22Rv1 (cell line): ENCODE data around the gene BRAF.
"Not testable (repeated sequence)": the region's sequence is repeated elsewhere in the genome, so short reads cannot be mapped to it uniquely, and the experiment has no call there.

Source experiments
- H3K27ac ChIP-seq: fragments of 450-650 bp; 2 replicates; pipeline ENCODE4 v1.5.1; 2017
- CTCF ChIP-seq: fragments of 450-650 bp; IDR thresholded peaks from 2 replicates; pipeline ENCODE4 v1.5.1; 2017; ENCODE audit warnings: mild to moderate bottlenecking
- ZFX ChIP-seq: fragments of 450-650 bp; IDR thresholded peaks from 2 replicates; pipeline ENCODE4 v1.6.1; 2017; ENCODE audit warnings: antibody characterized with exemption, borderline replicate concordance

The BRAF gene

GRCh38 chr7:140670343-140670935 lies 254.3 kb downstream of the BRAF start:
- H3K27ac ChIP-seq, result no peak overlapping the region
- TF ChIP-seq ZFX, result no peak
- no peak for TF ChIP-seq CTCF

GRCh38 chr7:140669862-140670261 lies 254.9 kb downstream of the BRAF start:
- not testable (repeated sequence) for H3K27ac ChIP-seq

- no peak overlapping the region for H3K27ac ChIP-seq
- no peak for TF ChIP-seq ZFX
- TF ChIP-seq CTCF, result no peak
Measured at GRCh38 chr7:140669352-140669751, 255.4 kb downstream of the BRAF start.
